GM20431 (cell line): ENCODE measurements around the gene CCL21.

Experiments
- in situ Hi-C: fragments of 300-500 bp; cut with MseI, MboI; formaldehyde crosslinking; loops from one replicate; pipeline ENCODE4 v1.15.0; 2020; ENCODE audit warnings: low sequenced_read_pairs; ENCODE audit not compliant: unreplicated experiment

CCL21 gene

GRCh38 chr9:34675869-34676268 lies 34.1 kb downstream of the CCL21 start:
- in situ Hi-C loops: loop anchor here (25.0 kb wide), 1 partner anchor 111 kb away; no protein-coding TSS in a partner anchor

- in situ Hi-C loops: loop anchor here (25.0 kb wide), 1 partner anchor 112 kb away; no protein-coding TSS in a partner anchor
Observed at GRCh38 chr9:34675048-34675714, 34.8 kb downstream of the CCL21 start.

GRCh38 chr9:34674440-34674839 lies 35.5 kb downstream of the CCL21 start:
- in situ Hi-C loops: no loop called here

- in situ Hi-C loops: no loop called here
Observed at GRCh38 chr9:34671307-34671706, 38.6 kb downstream of the CCL21 start.

GRCh38 chr9:34669809-34670562 lies 40.0 kb downstream of the CCL21 start:
- in situ Hi-C loops: no loop called here

GRCh38 chr9:34665381-34666250 lies 44.3 kb downstream of the CCL21 start:
- in situ Hi-C loops: no loop called here

- in situ Hi-C loops: no loop called here
Observed at GRCh38 chr9:34665067-34665380, 44.9 kb downstream of the CCL21 start.

GRCh38 chr9:34664281-34665066 lies 45.5 kb downstream of the CCL21 start:
- in situ Hi-C loops: no loop called here

- in situ Hi-C loops: no loop called here
Observed at GRCh38 chr9:34663303-34663605, 46.7 kb downstream of the CCL21 start.

- in situ Hi-C loops: no loop called here
Observed at GRCh38 chr9:34662526-34663302, 47.2 kb downstream of the CCL21 start, which contains the start of gene CCL27. Gene CCL27 (minus strand): TSS chr9:34662657. CDS start chr9:34662633, 24 bp downstream.

GRCh38 chr9:34659592-34660253 lies 50.2 kb downstream of the CCL21 start:
- in situ Hi-C loops: no loop called here
